Coronary artery (tissue), 2 donors: ENCODE results near the gene EGR4.

Experiments used
- DNase-seq: peaks from one replicate; pipeline ENCODE4 v3.0.0-alpha.2; 2017; ENCODE audit warnings: low spot score
- H3K27ac ChIP-seq, 2 donors: fragments of 200-600 bp; sonication (generic); one replicate each; pipeline ENCODE4 v1.5.1; 2016 to 2019
- H3K4me3 ChIP-seq: fragments of 200-600 bp; sonication (generic); 2 replicates; pipeline ENCODE4 v1.5.1; 2016; ENCODE audit warnings: mild to moderate bottlenecking, moderate library complexity
- CTCF ChIP-seq: fragments of 200-600 bp; sonication (generic); IDR thresholded peaks from one replicate; pipeline ENCODE4 v1.5.1; 2019; ENCODE audit warnings: antibody characterized with exemption

Gene EGR4

GRCh38 chr2:73293534-73294171 is at the start of gene EGR4:
TSS of gene EGR4 (minus strand) at chr2:73293548. CDS start at chr2:73293317, 231 bp downstream.
- no peak for TF ChIP-seq CTCF
- H3K27ac ChIP-seq, result no peak within 1 kb of the TSS
- peak within 1 kb of the TSS; percentile 68 for H3K4me3 ChIP-seq
- DNase-seq, result no peak

GRCh38 chr2:73341039-73341438 is 47.7 kb upstream of the EGR4 start:
- no peak for DNase-seq
- no peak for TF ChIP-seq CTCF

GRCh38 chr2:73339201-73339600 is 45.9 kb upstream of the EGR4 start:
- Histone ChIP-seq H3K4me3 (no peak overlapping the region), H3K27ac (no peak overlapping the region)
- TF ChIP-seq CTCF, result no peak
- DNase-seq, result no peak

More at GRCh38 chr2:73341039-73341438, 47.7 kb upstream of the EGR4 start:
- Histone ChIP-seq H3K27ac (no peak overlapping the region), H3K4me3 (no peak overlapping the region)

GRCh38 chr2:73337828-73338227 is 44.5 kb upstream of the EGR4 start:
- no peak for DNase-seq
- H3K4me3 ChIP-seq, result no peak overlapping the region
- no peak overlapping the region for H3K27ac ChIP-seq
- no peak for TF ChIP-seq CTCF

- TF ChIP-seq CTCF, result no peak
- Histone ChIP-seq H3K4me3 (no peak overlapping the region), H3K27ac (no peak overlapping the region)
- DNase-seq, result no peak
Measured at GRCh38 chr2:73334620-73335019, 41.3 kb upstream of the EGR4 start.

- TF ChIP-seq CTCF, result no peak
- H3K27ac ChIP-seq, result no peak overlapping the region
- H3K4me3 ChIP-seq, result no peak overlapping the region
- DNase-seq, result no peak
Measured at GRCh38 chr2:73334045-73334444, 40.7 kb upstream of the EGR4 start.

GRCh38 chr2:73333564-73333963 is 40.2 kb upstream of the EGR4 start:
- no peak for DNase-seq
- TF ChIP-seq CTCF, result no peak
- Histone ChIP-seq H3K27ac (no peak overlapping the region), H3K4me3 (no peak overlapping the region)
